HG03432 (cell line): Measurements from ENCODE around the gene SPSB3.
"Not testable (repeated sequence)": the region's sequence is repeated elsewhere in the genome, so short reads cannot be mapped to it uniquely, and the experiment has no call there.

ENCODE experiments used
- ATAC-seq: cut with Tn5 transposase; IDR thresholded peaks from one replicate; pipeline ENCODE4 v1.9.1; 2021; ENCODE audit warnings: mild to moderate bottlenecking, moderate library complexity; ENCODE audit not compliant: unreplicated experiment

The SPSB3 gene

DNA sequence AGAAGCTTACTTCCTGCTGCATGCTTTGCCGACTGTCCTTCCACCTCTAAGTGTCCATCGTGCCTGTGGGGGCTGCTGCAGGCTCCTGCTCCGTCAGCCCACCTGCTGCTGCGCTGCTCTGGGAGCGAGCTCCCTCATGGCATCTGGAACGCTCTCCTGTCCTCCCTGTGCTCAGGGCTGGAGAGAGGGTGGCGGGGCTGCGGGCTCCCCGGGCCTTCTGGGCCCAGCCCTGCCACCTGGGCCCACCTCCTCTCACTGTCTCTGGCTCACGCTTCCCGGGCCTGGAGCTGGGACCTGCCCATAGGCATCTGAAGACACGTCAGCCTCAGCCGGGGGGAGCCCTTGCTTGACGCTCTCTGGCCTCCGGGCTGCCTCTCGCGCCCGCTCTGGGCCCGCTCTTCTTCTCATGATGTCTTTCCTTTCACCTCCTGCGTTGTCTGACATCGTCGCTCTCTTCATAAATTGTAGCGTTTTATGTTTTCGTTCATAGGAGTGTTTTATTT is 38.0 kb downstream of the SPSB3 start:
- no peak for ATAC-seq

- ATAC-seq: no peak
These were observed 38.7 kb downstream of the SPSB3 start for GRCh38 chr16:1743376-1744337.

GRCh38 chr16:1741553-1742165 is 40.7 kb downstream of the SPSB3 start:
- no peak for ATAC-seq

DNA sequence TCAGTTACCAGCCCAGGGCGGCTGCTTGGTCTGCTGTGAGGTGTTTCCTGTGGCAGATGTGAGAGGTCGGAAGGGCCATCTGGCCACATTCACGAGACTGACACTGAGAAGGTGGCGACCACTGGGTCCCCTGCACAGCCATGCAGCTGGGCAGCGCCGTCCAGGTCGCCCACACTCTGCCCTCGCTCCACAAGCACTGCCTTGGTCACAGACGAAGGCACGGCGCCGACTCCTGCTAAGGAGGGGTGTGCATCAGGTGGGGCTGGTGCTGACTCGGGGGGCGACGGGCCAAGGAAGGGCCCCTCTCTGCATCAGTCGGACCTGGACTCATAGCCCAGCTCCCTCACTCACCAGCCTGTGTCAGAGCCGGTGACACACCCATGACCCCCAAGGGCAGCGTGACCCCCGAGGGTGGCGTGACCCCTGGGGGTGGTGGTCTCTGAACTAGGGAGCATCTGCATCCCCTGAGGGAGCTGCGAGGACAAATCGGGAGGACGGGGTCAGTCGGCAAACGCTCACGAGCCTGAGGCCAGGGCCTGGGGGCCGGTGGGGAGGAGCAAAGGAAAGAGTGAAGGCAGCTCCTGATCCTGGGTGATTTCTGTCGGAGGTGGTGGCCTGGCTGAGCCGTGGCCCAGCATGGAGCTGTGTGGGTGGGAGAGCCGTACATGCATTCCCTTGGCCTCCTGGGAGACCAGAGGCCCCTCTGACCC is 41.4 kb downstream of the SPSB3 start:
- no peak for ATAC-seq

DNA sequence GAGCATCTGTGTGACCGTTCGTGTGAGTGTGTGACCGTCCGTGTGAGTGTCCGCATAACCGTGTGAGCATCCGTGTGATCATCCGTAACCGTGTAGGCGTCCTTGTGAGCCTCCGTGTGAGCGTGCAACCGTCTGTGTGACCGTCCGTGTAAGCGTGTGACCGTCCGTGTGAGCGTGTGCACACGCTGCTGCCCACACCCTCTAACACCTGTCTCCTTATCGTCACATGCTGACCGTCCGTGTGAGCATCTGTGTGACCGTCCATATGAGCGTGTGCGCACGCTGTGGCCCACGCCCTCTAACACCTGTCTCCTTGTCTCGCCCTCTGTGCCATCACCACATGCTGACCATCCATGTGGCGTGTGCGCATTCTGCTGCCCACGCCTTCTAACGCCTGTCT is 42.1 kb downstream of the SPSB3 start:
- no peak for ATAC-seq

GRCh38 chr16:1734816-1735215 is 47.6 kb downstream of the SPSB3 start:
- no peak for ATAC-seq

GRCh38 chr16:1734123-1734522 is 48.2 kb downstream of the SPSB3 start:
- ATAC-seq: no peak

DNA sequence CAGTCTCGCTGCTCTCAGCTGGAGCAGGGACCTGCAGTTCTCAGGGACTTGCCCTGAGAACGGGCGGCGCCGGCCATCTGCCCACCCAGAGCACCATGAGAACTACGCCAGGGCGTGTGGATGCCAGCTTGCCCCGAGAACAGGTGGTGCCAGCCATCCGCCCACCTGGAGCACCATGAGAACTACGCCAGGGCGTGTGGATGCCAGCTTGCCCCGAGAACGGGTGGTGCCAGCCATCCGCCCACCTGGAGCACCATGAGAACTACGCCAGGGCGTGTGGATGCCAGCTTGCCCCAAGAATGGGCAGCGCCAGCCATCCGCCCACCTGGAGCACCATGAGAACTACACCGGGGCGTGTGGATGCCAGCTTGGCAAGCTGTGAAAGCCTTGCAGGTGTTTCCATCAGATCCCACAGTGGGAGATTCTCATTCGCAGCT is 49.8 kb downstream of the SPSB3 start:
- not testable (repeated sequence) for ATAC-seq

DNA sequence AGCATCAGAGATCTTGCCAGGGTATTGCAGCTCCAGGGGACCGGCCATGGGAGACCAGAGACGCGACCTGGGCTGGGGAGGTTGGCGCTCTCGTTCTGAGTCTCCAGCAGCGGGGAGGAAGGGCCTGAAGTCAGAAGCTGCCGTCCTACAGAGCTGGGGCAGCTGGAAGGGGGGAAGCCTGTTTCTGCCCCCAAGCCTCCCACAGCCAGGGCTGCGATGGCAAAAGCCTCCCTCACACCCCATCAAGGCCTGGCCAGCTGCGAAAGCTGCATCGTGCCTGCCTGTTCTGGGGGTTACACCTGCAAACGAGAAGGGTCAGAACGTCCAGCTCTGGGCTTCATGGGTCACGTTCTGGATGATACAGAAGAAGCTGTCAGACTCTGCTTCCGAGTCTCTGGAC is 50.3 kb downstream of the SPSB3 start:
- ATAC-seq: no peak

GRCh38 chr16:1731603-1732002 is 50.8 kb downstream of the SPSB3 start:
- ATAC-seq: no peak

DNA sequence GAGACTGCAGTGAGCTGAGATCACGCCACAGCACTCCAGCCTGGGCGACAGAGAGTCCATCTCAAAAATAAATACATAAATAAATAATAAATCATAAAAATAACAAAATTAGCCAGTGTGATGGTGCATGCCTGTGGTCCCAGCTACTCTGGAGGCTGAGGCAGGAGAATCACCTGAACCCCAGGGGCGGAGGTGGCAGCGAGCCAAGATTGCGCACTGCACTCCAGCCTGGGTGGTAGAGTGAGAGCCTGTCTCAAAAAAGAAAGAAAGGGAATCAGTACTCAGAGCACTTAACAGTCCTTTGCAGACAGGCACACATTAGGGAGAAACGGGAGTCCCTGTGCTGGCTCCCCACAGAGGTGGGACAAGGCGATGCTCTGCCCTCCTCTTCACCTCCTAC is 51.3 kb downstream of the SPSB3 start:
- no peak for ATAC-seq

- ATAC-seq: no peak
These were observed 52.9 kb downstream of the SPSB3 start for GRCh38 chr16:1729445-1729844.

- no peak for ATAC-seq
These were observed 53.3 kb downstream of the SPSB3 start for GRCh38 chr16:1729026-1729425.

GRCh38 chr16:1727651-1728624 is 54.4 kb downstream of the SPSB3 start:
- no peak for ATAC-seq
